Pancreas (tissue), 10 donors: Measurements from ENCODE around the gene EMP3. TPM values are rescaled to one million over a fixed set of nuclear protein-coding genes. Genes with fewer than 3 reads are reported as not detected.

Experiments
- ATAC-seq, 4 donors: fragments of 200-7000 bp; cut with Tn5 transposase; one replicate each; pipeline versions ENCODE4 v1.8.0 to v1.9.1; 2020; ENCODE audit warnings: mild to moderate bottlenecking in 4 of 4, moderate library complexity in 4 of 4
- DNase-seq, 6 donors: peaks; one replicate each; pipeline ENCODE4 v3.0.0-alpha.2; 2020
- FAIRE-seq: peaks from 2 replicates; lab custom pipeline; 2012; peaks lifted over from hg19 to GRCh38; lab: Jason Lieb, UNC
- H3K27ac ChIP-seq, 4 donors: fragments of 200-600 bp; sonication (generic); 1 replicate in 3 of 4; 2 replicates in 1 of 4; pipeline versions ENCODE4 v1.5.0 to v1.8.0; 2020
- H3K27me3 ChIP-seq, 4 donors: fragments of 200-600 bp; one replicate each; pipeline ENCODE4 v1.8.0; 2021
- H3K36me3 ChIP-seq, 3 donors: fragments of 200-600 bp; sonication (generic) in 1 of 3; one replicate each; pipeline versions ENCODE4 v1.5.0 to v1.8.0; 2020 to 2021
- H3K4me1 ChIP-seq, 3 donors: fragments of 200-600 bp; one replicate each; pipeline ENCODE4 v1.8.0; 2021
- H3K4me3 ChIP-seq, 4 donors: fragments of 200-600 bp; sonication (generic) in 2 of 4; one replicate each; pipeline versions ENCODE4 v1.5.0 to v1.8.0; 2020 to 2021
- H3K9me3 ChIP-seq, 4 donors: fragments of 200-600 bp; one replicate each; pipeline ENCODE4 v1.8.0; 2021
- WGBS, 2 donors: extraction: QIAGEN DNeasy Blood & Tissue Kit; methylation state at CpG; one replicate each; pipeline ENCODE4 v1.1.7; 2013; 5-methylcytosine and 5-hydroxymethylcytosine counted together
- intact Hi-C, 3 donors: fragments of 100-400 bp; cut with DNase I; formaldehyde crosslinking; loops; one replicate each; pipeline versions ENCODE4 v1.11.1 to v1.14.2; 2022
- polyA plus RNA-seq, 2 donors: library from polyadenylated mRNA; stranded (reverse); fragments of 200-250 nt; gene quantifications; one replicate each; pipeline ENCODE4 v1.2.3, GENCODE V29; 2013
- total RNA-seq, 6 donors: library from RNA; stranded (reverse); fragmentation: NEBNext Ultra II Directional in 4 of 6; extraction: Animal tissue kit (Norgen Biotek cat#: 25700) in 4 of 6; gene quantifications; one replicate each; pipeline versions ENCODE4 v1.2.1 to v1.2.4, GENCODE V29; 2021 to 2023
- TF ChIP-seq, protein P1 (sequence below), 4 donors: fragments of 200-600 bp; sonication (generic) in 3 of 4; IDR thresholded peaks; one replicate each; pipeline versions ENCODE4 v1.5.0 to v1.8.0; 2021; ENCODE audit warnings: antibody characterized with exemption in 4 of 4
- donor health status: healthy with polysubstance abuse.
- donor health status: DM: no; HTN: no; CAD: no; lungs with moderate emphysema.
- donor health status: DM: no; HTN: no; CAD: no.
- donor health status: control.
- donor health status: control.
- donor health status: Bipolar disorder and iron deficiency.
- donor health status: DM: yes; HTN: yes; CAD: no.
- donor health status: DM: no; HTN: no; CAD: no.
- donor health status: DM: no; HTN: no; CAD: no.
- donor health status: DM: yes; HTN: yes; CAD: no.

EMP3 gene
- total and polyA plus RNA-seq, 8 donors, result 2.5 to 23.8 (median 11.0) TPM

DNA sequence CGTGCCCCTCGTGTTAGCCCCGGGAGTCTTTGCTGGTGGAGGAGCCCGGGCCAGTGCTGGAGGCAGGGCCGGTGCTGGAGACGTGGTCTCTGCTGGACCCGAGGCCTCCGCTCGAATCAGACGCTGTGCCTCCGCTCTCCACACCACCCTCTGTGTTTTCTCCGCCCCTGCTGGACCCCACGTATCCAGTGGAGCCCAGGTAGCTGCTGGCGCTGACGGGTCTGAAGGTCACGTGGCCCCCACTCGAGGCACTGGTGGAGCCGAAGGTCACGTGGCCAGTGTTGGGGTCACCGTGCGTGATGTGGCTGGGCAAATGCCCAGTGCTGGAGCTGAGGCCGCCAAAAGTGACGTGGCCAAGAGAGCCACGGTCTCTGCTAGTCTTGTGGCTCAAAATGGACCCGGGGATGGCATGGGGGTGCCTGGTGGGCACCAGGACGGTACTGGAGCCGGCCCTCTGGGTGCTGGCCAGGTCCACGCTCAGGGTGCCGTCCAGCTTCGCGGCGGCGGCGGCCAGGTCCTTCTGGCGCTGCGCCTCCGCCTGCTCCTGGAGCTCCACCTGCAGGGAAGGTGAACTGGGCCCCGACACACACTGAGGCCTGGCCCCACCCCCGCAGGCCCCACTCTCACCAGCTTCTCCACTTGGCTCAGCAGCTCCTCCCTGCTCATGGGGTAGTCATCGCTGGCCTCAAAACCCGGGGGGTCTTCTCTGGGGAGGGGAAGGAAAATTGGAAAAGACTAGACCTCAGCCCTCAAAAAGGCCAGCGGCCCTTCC lies 28.2 kb upstream of the EMP3 start:
- DNase-seq, result peak in 1 of 6 donors; percentile 49
- Histone ChIP-seq H3K27ac (no peak overlapping the region), H3K36me3 (no peaks in the 10 kb centered on the region), H3K4me1 (no peaks in the 10 kb centered on the region), H3K4me3 (no peak overlapping the region), H3K9me3 (no peaks in the 10 kb centered on the region), H3K27me3 (no peaks in the 10 kb centered on the region)
- FAIRE-seq, result no peak
- intact Hi-C loops, result no loop called here
- ATAC-seq, result no peak
- WGBS, 2 donors, result 73 to 76% methylated on average over 39 to 42 of the region's 42 CpGs
- TF ChIP-seq, protein P1, sequence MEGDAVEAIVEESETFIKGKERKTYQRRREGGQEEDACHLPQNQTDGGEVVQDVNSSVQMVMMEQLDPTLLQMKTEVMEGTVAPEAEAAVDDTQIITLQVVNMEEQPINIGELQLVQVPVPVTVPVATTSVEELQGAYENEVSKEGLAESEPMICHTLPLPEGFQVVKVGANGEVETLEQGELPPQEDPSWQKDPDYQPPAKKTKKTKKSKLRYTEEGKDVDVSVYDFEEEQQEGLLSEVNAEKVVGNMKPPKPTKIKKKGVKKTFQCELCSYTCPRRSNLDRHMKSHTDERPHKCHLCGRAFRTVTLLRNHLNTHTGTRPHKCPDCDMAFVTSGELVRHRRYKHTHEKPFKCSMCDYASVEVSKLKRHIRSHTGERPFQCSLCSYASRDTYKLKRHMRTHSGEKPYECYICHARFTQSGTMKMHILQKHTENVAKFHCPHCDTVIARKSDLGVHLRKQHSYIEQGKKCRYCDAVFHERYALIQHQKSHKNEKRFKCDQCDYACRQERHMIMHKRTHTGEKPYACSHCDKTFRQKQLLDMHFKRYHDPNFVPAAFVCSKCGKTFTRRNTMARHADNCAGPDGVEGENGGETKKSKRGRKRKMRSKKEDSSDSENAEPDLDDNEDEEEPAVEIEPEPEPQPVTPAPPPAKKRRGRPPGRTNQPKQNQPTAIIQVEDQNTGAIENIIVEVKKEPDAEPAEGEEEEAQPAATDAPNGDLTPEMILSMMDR (IDR thresholded peaks at IDR 0.05), result no peak

DNA sequence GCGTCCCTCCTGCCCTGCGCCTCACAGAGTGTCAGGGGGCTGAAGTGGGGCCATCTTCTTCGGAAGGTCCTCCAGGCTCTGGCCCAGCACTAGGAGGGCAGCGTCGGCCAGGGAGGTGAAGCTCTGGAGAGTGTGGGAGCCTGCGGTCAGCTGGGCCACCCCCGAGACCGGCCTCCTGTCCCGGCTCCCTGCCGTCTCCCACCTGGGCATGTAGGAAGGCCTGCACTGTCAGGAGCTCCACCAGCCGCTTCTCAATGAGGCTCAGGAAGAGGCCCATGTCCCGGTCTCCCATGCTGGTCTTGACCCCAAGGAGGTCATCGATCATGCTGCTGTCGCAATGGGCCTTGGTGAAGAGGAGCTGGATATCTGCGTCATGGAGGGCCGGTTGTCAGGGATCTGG lies 27.4 kb upstream of the EMP3 start:
- DNase-seq (no peak), ATAC-seq (no peak), FAIRE-seq (no peak)
- H3K9me3 ChIP-seq, result no peaks in the 10 kb centered on the region
- TF ChIP-seq, protein P1 (IDR thresholded peaks at IDR 0.05), result no peak
- H3K27me3 ChIP-seq, result no peaks in the 10 kb centered on the region
- intact Hi-C loops, result no loop called here
- WGBS, 2 donors, result 83 to 89% methylated on average over 16 of the region's 16 CpGs
- no peaks in the 10 kb centered on the region for H3K36me3 ChIP-seq
- H3K27ac ChIP-seq, result no peak overlapping the region
- H3K4me3 ChIP-seq, result no peak overlapping the region
- no peaks in the 10 kb centered on the region for H3K4me1 ChIP-seq

DNA sequence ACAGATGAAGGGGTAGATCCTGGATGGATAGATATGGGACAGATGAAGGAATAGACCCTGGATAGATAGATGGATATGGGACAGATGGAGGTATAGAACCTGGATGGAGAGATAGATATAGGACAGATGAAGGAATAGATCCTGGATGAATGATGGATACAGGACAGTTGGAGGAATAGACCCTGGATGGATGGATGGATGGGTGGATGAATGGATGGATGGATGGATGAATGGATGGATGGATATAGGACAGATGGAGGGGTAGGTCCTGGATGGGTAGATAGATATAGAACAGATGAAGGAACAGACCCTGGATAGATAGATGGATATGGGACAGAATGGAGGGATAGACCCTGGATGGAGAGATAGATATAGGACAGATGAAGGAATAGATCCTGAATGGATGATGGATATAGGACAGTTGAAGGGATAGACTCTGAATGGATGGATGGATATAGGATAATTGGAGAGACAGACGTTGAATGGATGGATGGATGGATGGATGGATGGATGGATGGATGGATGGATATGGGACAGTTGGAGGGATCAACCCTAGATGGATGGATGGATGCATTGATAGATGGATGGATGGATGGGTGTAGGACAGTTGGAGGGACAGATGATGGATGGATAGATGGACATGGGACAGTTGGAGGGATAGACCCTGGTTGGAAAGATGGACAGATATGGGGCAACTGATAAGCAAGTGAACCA lies 23.3 kb upstream of the EMP3 start:
- Histone ChIP-seq H3K27me3 (no peaks in the 10 kb centered on the region), H3K36me3 (no peaks in the 10 kb centered on the region), H3K27ac (no peak overlapping the region), H3K9me3 (no peaks in the 10 kb centered on the region), H3K4me1 (no peaks in the 10 kb centered on the region), H3K4me3 (no peak overlapping the region)
- TF ChIP-seq, protein P1 (IDR thresholded peaks at IDR 0.05), result no peak
- WGBS, 2 donors, result 58 to 70% methylated on average over 1 of the region's 1 CpG
- ATAC-seq (no peak), DNase-seq (no peak), FAIRE-seq (no peak)
- intact Hi-C loops, result no loop called here

DNA sequence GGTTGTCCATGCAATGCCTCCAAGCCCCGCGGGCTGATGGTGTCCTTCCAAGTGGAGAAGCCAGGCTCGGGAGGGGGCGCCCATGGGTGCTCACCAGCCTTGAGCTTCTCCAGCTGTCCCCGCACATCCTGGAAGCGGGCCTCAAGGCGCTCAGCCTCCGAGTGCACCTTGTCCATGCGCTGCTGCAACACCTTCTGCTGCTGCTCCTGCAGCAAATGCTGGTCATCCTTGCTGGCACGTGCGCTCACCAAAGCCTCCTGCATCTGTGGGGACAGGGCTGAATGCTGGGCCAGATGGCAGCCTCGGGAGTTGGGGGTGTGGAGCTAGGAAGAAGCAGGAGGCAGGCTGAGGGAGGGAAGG lies 22.8 kb upstream of the EMP3 start:
- no peak for FAIRE-seq
- Histone ChIP-seq H3K9me3 (no peaks in the 10 kb centered on the region), H3K27me3 (no peaks in the 10 kb centered on the region), H3K36me3 (no peaks in the 10 kb centered on the region), H3K27ac (no peak overlapping the region), H3K4me1 (no peaks in the 10 kb centered on the region), H3K4me3 (no peak overlapping the region)
- DNase-seq, result no peak
- ATAC-seq, result no peak
- intact Hi-C loops, result no loop called here
- whole genome bisulfite sequencing, 2 donors, result 81 to 90% methylated on average over 12 of the region's 12 CpGs
- TF ChIP-seq, protein P1 (IDR thresholded peaks at IDR 0.05), result no peak

DNA sequence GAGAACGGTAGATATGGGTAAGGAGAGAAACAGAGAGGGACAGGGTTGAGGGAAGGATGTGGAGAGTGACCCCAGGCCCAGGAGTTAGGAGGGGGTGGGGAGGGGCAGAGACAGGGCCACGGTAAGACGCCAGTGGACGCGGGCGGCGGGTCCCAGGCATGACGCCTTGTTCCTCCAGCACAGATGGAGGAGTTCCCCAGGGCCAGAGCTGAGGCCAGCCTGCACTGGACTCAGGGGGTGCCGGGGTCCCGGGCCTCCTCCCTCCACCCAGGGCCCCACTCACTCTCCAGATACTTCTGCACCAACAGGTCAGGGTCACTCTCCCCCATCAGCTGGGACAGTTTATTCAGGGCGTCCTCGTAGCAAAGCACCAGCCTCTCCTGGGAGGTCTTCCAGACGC lies 22.0 kb upstream of the EMP3 start:
- Histone ChIP-seq H3K36me3 (no peaks in the 10 kb centered on the region), H3K4me1 (no peaks in the 10 kb centered on the region), H3K27me3 (no peaks in the 10 kb centered on the region), H3K9me3 (no peaks in the 10 kb centered on the region), H3K27ac (no peak overlapping the region), H3K4me3 (no peak overlapping the region)
- DNase-seq (no peak), ATAC-seq (no peak), FAIRE-seq (no peak)
- 79 to 86% methylated on average over 12 to 13 of the region's 13 CpGs for WGBS, 2 donors
- intact Hi-C loops, result no loop called here
- TF ChIP-seq, protein P1 (IDR thresholded peaks at IDR 0.05), result no peak
